Measurements from ENCODE around the gene UBE2V1. TPM values are rescaled to one million over a fixed set of nuclear protein-coding genes. Genes with fewer than 3 reads are reported as not detected.

UBE2V1 gene
- total RNA-seq (2022; extraction: Qiagen RNA extraction), result 115 to 153 TPM (median 119 TPM) in 5 replicates

GRCh38 chr20:50112512-50113419, at the start of gene UBE2V1:
Gene UBE2V1, minus strand, starts transcription at chr20:50113150. Its CDS starts 22 bp downstream, at chr20:50113128.

GRCh38 chr20:50153500-50154377, 40.8 kb upstream of the UBE2V1 start, which contains the start of gene PEDS1:
Gene PEDS1, minus strand, starts transcription at chr20:50153723. Its CDS starts 86 bp downstream, at chr20:50153637.

Other genes starting within 250 kb of the UBE2V1 start
- 6.2 to 8.9 TPM (median 8.5 TPM) in 5 replicates for gene SPATA2, start 197.6 kb downstream of the UBE2V1 start, total RNA-seq (2022; extraction: Qiagen RNA extraction)
- 47.0 to 53.8 TPM (median 50.5 TPM) in 5 replicates for gene RNF114, start 176.8 kb downstream of the UBE2V1 start, total RNA-seq (2022; extraction: Qiagen RNA extraction)
- 7.4 to 14.7 TPM (median 13.0 TPM) in 5 replicates for gene SNAI1, start 130.2 kb downstream of the UBE2V1 start, total RNA-seq (2022; extraction: Qiagen RNA extraction)
- gene PEDS1, start 40.6 kb upstream of the UBE2V1 start, total RNA-seq (2022; extraction: Qiagen RNA extraction), result 44.1 to 66.6 TPM (median 63.8 TPM) in 5 replicates
- gene CEBPB, start 77.7 kb upstream of the UBE2V1 start, total RNA-seq (2022; extraction: Qiagen RNA extraction), result 163 to 300 TPM (median 245 TPM) in 5 replicates

Measured in A549 treated with dexamethasone at 1 μM for 4 hours (cell line).